Spinal cord (tissue), 10 donors: Measurements from ENCODE around the gene RNF130. TPM values are rescaled to one million over a fixed set of nuclear protein-coding genes. Genes with fewer than 3 reads are reported as not detected.

Source experiments
- DNase-seq, 6 donors: peaks; one replicate each; pipeline versions ENCODE4 v3.0.0 to v3.0.0-alpha.2; 2013 to 2015; ENCODE audit warnings: low spot score in 6 of 6, low read depth in 4 of 6
- H3K27ac ChIP-seq: one replicate; pipeline ENCODE4 v1.5.1; 2013; ENCODE audit warnings: low read depth, low read length, control low read depth
- H3K27me3 ChIP-seq: one replicate; pipeline ENCODE4 v1.6.1; 2013; ENCODE audit warnings: low read length; ENCODE audit not compliant: control insufficient read depth, insufficient read depth
- H3K36me3 ChIP-seq: one replicate; pipeline ENCODE4 v1.6.1; 2013; ENCODE audit warnings: low read length; ENCODE audit not compliant: control insufficient read depth, insufficient read depth
- H3K4me1 ChIP-seq: one replicate; pipeline ENCODE4 v1.6.1; 2013; ENCODE audit warnings: low read length; ENCODE audit not compliant: control insufficient read depth, insufficient read depth
- H3K4me3 ChIP-seq: one replicate; pipeline ENCODE4 v1.5.1; 2013; ENCODE audit warnings: low read depth, low read length, control low read depth
- H3K9me3 ChIP-seq: one replicate; pipeline ENCODE4 v1.6.1; 2013; ENCODE audit warnings: low read length; ENCODE audit not compliant: control insufficient read depth, insufficient read depth
- WGBS: methylation state at CpG from one replicate; pipeline ENCODE4 v1.1.5; 2013; ENCODE audit warnings: missing lambda C conversion rate; ENCODE audit not compliant: insufficient coverage; 5-methylcytosine and 5-hydroxymethylcytosine counted together
- polyA plus RNA-seq, 2 donors: library from polyadenylated mRNA; unstranded; fragments of 120-200 nt; gene quantifications; one replicate each; pipeline ENCODE4 v1.2.1, GENCODE V29; 2013; ENCODE audit not compliant: insufficient read length in 2 of 2
- total RNA-seq, 2 donors: library from RNA; depleted of rRNA in 1 of 2; stranded (reverse); fragments of 120-200 nt in 1 of 2; fragments of >200 nt in 1 of 2; gene quantifications; one replicate each; pipeline versions ENCODE4 v1.2.3 to v1.2.4, GENCODE V29; 2013 to 2014
- donor health status: healthy.

RNF130 gene
- total and polyA plus RNA-seq, 4 donors: 66.5 to 102 (median 90.3) TPM

GRCh38 chr5:180067986-180068385 is 3.6 kb downstream of the RNF130 start:
- H3K9me3 ChIP-seq: peaks cover 2% of the 10 kb centered on the region
- H3K4me3 ChIP-seq: peak overlapping the region; percentile 33
- 18% methylated on average over 1 of the region's 4 CpGs for WGBS
- peak in 3 of 6 donors; percentile 31 to 71 (median 70) for DNase-seq
- H3K27ac ChIP-seq: peak overlapping the region; percentile 71
- no peaks in the 10 kb centered on the region for H3K36me3 ChIP-seq
- no peaks in the 10 kb centered on the region for H3K27me3 ChIP-seq
- peaks cover 16% of the 10 kb centered on the region for H3K4me1 ChIP-seq

- WGBS: 95% methylated on average over 5 of the region's 7 CpGs
- peaks cover 3% of the 10 kb centered on the region for H3K36me3 ChIP-seq
- H3K9me3 ChIP-seq: no peaks in the 10 kb centered on the region
- peaks cover 11% of the 10 kb centered on the region for H3K4me1 ChIP-seq
- no peak overlapping the region for H3K27ac ChIP-seq
- H3K4me3 ChIP-seq: no peak overlapping the region
- DNase-seq: no peak
- H3K27me3 ChIP-seq: no peaks in the 10 kb centered on the region
These were observed 11.4 kb downstream of the RNF130 start for GRCh38 chr5:180060192-180060591.

- DNase-seq: no peak
- peaks cover 11% of the 10 kb centered on the region for H3K4me1 ChIP-seq
- no peaks in the 10 kb centered on the region for H3K27me3 ChIP-seq
- H3K27ac ChIP-seq: no peak overlapping the region
- WGBS: 61% methylated on average over 4 of the region's 6 CpGs
- H3K4me3 ChIP-seq: no peak overlapping the region
- peaks cover 3% of the 10 kb centered on the region for H3K36me3 ChIP-seq
- no peaks in the 10 kb centered on the region for H3K9me3 ChIP-seq
These were observed 12.2 kb downstream of the RNF130 start for GRCh38 chr5:180059326-180059725.

GRCh38 chr5:180056153-180056552 is 15.4 kb downstream of the RNF130 start:
- no peak overlapping the region for H3K27ac ChIP-seq
- DNase-seq: no peak
- WGBS: no CpG with 5 or more reads among the region's 1 CpG

GRCh38 chr5:180054226-180054625 is 17.3 kb downstream of the RNF130 start:
- no peak for DNase-seq
- no peaks in the 10 kb centered on the region for H3K27me3 ChIP-seq
- H3K4me1 ChIP-seq: peaks cover 26% of the 10 kb centered on the region
- H3K9me3 ChIP-seq: no peaks in the 10 kb centered on the region
- peaks cover 3% of the 10 kb centered on the region for H3K36me3 ChIP-seq
- WGBS: 52% methylated on average over 6 of the region's 6 CpGs
- no peak overlapping the region for H3K4me3 ChIP-seq
- no peak overlapping the region for H3K27ac ChIP-seq

More at GRCh38 chr5:180056153-180056552, 15.4 kb downstream of the RNF130 start:
- Histone ChIP-seq H3K36me3 (peaks cover 3% of the 10 kb centered on the region), H3K9me3 (no peaks in the 10 kb centered on the region), H3K4me1 (peaks cover 21% of the 10 kb centered on the region), H3K27me3 (no peaks in the 10 kb centered on the region), H3K4me3 (no peak overlapping the region)

GRCh38 chr5:180053061-180053602 is 18.4 kb downstream of the RNF130 start:
- Histone ChIP-seq H3K4me3 (no peak overlapping the region), H3K36me3 (peaks cover 3% of the 10 kb centered on the region), H3K4me1 (peaks cover 26% of the 10 kb centered on the region), H3K27me3 (no peaks in the 10 kb centered on the region), H3K27ac (no peak overlapping the region), H3K9me3 (no peaks in the 10 kb centered on the region)
- 45% methylated on average over 6 of the region's 8 CpGs for WGBS
- DNase-seq: no peak

GRCh38 chr5:180052211-180052818 is 19.2 kb downstream of the RNF130 start:
- peaks cover 30% of the 10 kb centered on the region for H3K4me1 ChIP-seq
- no peak overlapping the region for H3K27ac ChIP-seq
- H3K27me3 ChIP-seq: no peaks in the 10 kb centered on the region
- H3K36me3 ChIP-seq: no peaks in the 10 kb centered on the region
- H3K9me3 ChIP-seq: no peaks in the 10 kb centered on the region
- no peak for DNase-seq
- 48% methylated on average over 2 of the region's 5 CpGs for WGBS
- H3K4me3 ChIP-seq: no peak overlapping the region

GRCh38 chr5:180050121-180050940 is 21.2 kb downstream of the RNF130 start:
- DNase-seq: no peak
- WGBS: 50% methylated on average over 8 of the region's 9 CpGs
- H3K4me1 ChIP-seq: peaks cover 27% of the 10 kb centered on the region
- peaks cover 2% of the 10 kb centered on the region for H3K9me3 ChIP-seq
- H3K36me3 ChIP-seq: peaks cover 9% of the 10 kb centered on the region
- H3K27ac ChIP-seq: no peak overlapping the region
- H3K27me3 ChIP-seq: no peaks in the 10 kb centered on the region
- H3K4me3 ChIP-seq: no peak overlapping the region

GRCh38 chr5:180049185-180049548 is 22.4 kb downstream of the RNF130 start:
- no peak overlapping the region for H3K4me3 ChIP-seq
- no peak for DNase-seq
- no peaks in the 10 kb centered on the region for H3K27me3 ChIP-seq
- H3K27ac ChIP-seq: no peak overlapping the region
- peaks cover 2% of the 10 kb centered on the region for H3K9me3 ChIP-seq
- H3K4me1 ChIP-seq: peaks cover 31% of the 10 kb centered on the region
- H3K36me3 ChIP-seq: peaks cover 11% of the 10 kb centered on the region
- no CpG with 5 or more reads among the region's 2 CpGs for WGBS
